PC-3 (cell line): ENCODE measurements around the gene PTPRN2.

Experiments
- EZH2 ChIP-seq: fragments of 300-600 bp; sonication (generic); IDR thresholded peaks from one replicate; pipeline ENCODE4 v1.6.1; 2017; ENCODE audit warnings: antibody characterized with exemption, mild to moderate bottlenecking, low read length; ENCODE audit not compliant: unreplicated experiment
- EZH2phosphoT487 ChIP-seq: fragments of 300-600 bp; sonication (generic); IDR thresholded peaks from 2 replicates; pipeline ENCODE4 v1.6.1; 2018; ENCODE audit warnings: mild to moderate bottlenecking, antibody characterized with exemption, low read length, borderline replicate concordance
- TF ChIP-seq, protein P1 (sequence below): fragments of 300-600 bp; sonication (generic); conservative IDR thresholded peaks from 2 replicates; pipeline ENCODE4 v1.5.1; 2017; ENCODE audit warnings: antibody characterized with exemption, low read depth, mild to moderate bottlenecking, low read length

DNA sequence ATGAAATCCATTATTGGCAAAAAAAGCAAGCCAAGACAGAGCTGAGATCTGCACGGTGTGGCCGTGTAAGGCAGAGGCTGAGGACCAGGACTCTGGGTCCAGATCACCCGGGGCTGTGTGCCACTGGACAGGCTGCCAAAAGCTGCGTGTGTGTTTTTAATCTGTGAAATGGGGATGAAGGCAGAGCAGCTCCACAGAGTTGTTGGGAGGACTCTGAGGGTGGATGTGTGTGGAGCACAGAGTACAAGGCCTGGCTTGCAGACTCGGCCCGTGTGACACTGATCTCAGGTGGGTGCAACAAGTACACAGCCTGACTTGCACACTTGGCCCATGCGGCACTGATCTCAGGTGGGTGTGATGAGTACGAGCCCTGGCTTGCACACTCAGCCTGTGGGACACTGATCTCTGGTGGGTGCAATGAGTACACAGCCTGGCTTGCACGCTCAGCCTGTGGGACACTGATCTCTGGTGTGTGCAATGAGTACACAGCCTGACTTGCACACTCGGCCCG is 921.0 kb downstream of the PTPRN2 start:
- TF ChIP-seq, protein P1, sequence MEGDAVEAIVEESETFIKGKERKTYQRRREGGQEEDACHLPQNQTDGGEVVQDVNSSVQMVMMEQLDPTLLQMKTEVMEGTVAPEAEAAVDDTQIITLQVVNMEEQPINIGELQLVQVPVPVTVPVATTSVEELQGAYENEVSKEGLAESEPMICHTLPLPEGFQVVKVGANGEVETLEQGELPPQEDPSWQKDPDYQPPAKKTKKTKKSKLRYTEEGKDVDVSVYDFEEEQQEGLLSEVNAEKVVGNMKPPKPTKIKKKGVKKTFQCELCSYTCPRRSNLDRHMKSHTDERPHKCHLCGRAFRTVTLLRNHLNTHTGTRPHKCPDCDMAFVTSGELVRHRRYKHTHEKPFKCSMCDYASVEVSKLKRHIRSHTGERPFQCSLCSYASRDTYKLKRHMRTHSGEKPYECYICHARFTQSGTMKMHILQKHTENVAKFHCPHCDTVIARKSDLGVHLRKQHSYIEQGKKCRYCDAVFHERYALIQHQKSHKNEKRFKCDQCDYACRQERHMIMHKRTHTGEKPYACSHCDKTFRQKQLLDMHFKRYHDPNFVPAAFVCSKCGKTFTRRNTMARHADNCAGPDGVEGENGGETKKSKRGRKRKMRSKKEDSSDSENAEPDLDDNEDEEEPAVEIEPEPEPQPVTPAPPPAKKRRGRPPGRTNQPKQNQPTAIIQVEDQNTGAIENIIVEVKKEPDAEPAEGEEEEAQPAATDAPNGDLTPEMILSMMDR = no peak
- TF ChIP-seq EZH2phosphoT487 = no peak
- no peak for TF ChIP-seq EZH2
